Activated naive CD8-positive, alpha-beta T cell (primary cell): ENCODE measurements around the gene SOCS6.

Experiments
- H3K27ac Mint-ChIP-seq: one replicate; pipeline ENCODE4 v1.8.0; 2021; ENCODE audit warnings: mixed read lengths
- H3K27me3 Mint-ChIP-seq: one replicate; pipeline ENCODE4 v1.8.0; 2021; ENCODE audit warnings: mixed read lengths
- H3K36me3 Mint-ChIP-seq: one replicate; pipeline ENCODE4 v1.8.0; 2021; ENCODE audit warnings: mixed read lengths
- H3K4me1 Mint-ChIP-seq: one replicate; pipeline ENCODE4 v1.8.0; 2021; ENCODE audit warnings: low read depth, mixed read lengths
- H3K4me3 Mint-ChIP-seq: one replicate; pipeline ENCODE4 v1.8.0; 2021; ENCODE audit warnings: mild to moderate bottlenecking, mixed read lengths
- H3K9me3 Mint-ChIP-seq: one replicate; pipeline ENCODE4 v1.8.0; 2021; ENCODE audit warnings: low read depth, mixed read lengths

SOCS6 gene

DNA sequence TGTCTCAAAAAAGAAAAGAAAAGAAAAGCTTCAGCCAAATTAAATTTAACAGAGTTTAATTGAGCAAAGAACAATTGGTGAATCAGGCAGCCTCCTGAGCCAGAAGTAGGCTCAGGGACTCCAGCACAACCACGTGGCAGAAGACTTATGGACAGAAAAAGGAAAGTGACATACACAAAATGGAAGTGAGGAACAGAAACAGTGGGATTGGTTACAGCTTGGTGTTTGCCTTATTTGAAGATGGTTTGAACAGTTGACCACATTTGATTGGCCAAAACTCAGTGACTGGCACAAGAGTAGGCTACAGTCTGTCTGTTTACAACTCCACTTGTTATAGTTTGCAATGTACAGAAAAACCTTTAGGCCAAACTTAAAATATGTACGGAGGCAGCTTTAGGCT is 83.1 kb downstream of the SOCS6 start:
- Mint-ChIP-seq H3K27ac (no peak overlapping the region), H3K4me3 (no peak overlapping the region), H3K36me3 (no peaks in the 10 kb centered on the region), H3K4me1 (no peaks in the 10 kb centered on the region), H3K9me3 (no peaks in the 10 kb centered on the region), H3K27me3 (peaks cover 11% of the 10 kb centered on the region)

- H3K4me1 Mint-ChIP-seq = no peaks in the 10 kb centered on the region
- H3K27me3 Mint-ChIP-seq = peaks cover 11% of the 10 kb centered on the region
- no peak overlapping the region for H3K27ac Mint-ChIP-seq
- no peaks in the 10 kb centered on the region for H3K36me3 Mint-ChIP-seq
- H3K4me3 Mint-ChIP-seq = no peak overlapping the region
- no peaks in the 10 kb centered on the region for H3K9me3 Mint-ChIP-seq
Measured at GRCh38 chr18:70372450-70373041, 83.7 kb downstream of the SOCS6 start.

GRCh38 chr18:70373042-70373519 is 84.2 kb downstream of the SOCS6 start:
- Mint-ChIP-seq H3K36me3 (no peaks in the 10 kb centered on the region), H3K4me1 (no peaks in the 10 kb centered on the region), H3K27ac (no peak overlapping the region), H3K9me3 (no peaks in the 10 kb centered on the region), H3K4me3 (no peak overlapping the region), H3K27me3 (peaks cover 7% of the 10 kb centered on the region)

DNA sequence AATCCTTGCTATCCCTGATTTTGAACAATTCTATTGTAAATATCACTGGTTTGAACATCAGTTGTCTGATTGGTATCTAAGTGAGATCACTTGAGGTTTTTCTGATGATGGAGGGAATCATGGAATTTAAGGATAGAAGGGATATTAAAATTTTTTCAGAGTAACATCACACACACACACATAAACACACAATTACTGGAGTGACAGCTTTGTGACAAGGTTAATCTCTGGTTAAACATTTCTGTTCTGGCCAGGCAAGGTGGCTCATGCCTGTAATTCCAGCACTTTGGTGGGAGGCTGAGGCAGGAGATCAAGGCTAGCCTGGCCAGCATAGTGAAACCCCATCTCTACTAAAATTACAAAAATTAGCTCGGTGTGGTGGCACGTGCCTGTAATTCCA is 85.3 kb downstream of the SOCS6 start:
- H3K36me3 Mint-ChIP-seq = no peaks in the 10 kb centered on the region
- no peak overlapping the region for H3K27ac Mint-ChIP-seq
- H3K4me1 Mint-ChIP-seq = no peaks in the 10 kb centered on the region
- H3K9me3 Mint-ChIP-seq = no peaks in the 10 kb centered on the region
- no peak overlapping the region for H3K4me3 Mint-ChIP-seq
- H3K27me3 Mint-ChIP-seq = peaks cover 4% of the 10 kb centered on the region

- peaks cover under 1% of the 10 kb centered on the region for H3K27me3 Mint-ChIP-seq
- no peak overlapping the region for H3K4me3 Mint-ChIP-seq
- no peaks in the 10 kb centered on the region for H3K9me3 Mint-ChIP-seq
- no peaks in the 10 kb centered on the region for H3K4me1 Mint-ChIP-seq
- H3K36me3 Mint-ChIP-seq = no peaks in the 10 kb centered on the region
- no peak overlapping the region for H3K27ac Mint-ChIP-seq
Measured at GRCh38 chr18:70376137-70376913, 87.5 kb downstream of the SOCS6 start.

DNA sequence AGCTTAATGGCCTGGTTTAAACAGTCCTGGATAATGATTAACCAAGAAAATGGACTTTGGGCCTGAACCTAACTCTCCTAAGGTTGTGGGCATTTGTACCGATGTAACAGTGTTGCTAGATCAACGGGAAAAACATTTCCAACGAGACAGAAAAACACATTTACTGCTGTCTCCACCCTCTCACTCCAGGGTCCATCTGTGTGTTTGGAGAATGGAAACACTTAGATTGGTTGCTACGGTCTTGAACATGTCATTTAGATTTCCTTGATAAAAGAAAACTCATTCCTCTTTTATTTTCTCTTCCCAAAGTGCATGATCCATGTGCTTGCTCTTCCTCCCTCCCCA is 88.0 kb downstream of the SOCS6 start:
- H3K27me3 Mint-ChIP-seq = no peaks in the 10 kb centered on the region
- no peaks in the 10 kb centered on the region for H3K9me3 Mint-ChIP-seq
- H3K4me3 Mint-ChIP-seq = no peak overlapping the region
- no peaks in the 10 kb centered on the region for H3K4me1 Mint-ChIP-seq
- no peak overlapping the region for H3K27ac Mint-ChIP-seq
- H3K36me3 Mint-ChIP-seq = no peaks in the 10 kb centered on the region

DNA sequence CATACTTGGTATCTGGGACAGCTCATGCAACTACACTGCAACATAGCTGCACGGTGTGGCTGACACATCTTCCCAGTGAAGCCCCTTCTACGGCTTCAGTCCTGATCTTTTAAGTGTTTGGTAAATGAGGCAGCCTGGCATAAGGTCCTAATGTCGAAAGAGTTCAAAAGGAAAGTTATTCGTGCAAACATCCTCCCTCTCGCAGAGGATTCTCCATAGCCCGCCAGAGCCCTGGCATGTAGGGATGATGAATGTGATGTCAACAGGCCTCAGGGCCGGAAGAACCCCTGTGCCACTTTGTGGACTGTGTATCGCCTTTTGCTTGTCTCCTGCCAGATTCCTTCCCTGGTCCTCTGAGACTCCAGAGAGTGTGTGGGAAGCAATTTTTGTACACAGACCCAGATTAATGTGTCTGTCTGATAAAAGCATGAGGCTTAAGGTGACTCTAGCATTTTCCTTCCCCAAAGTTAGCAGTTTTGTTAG is 88.5 kb downstream of the SOCS6 start:
- Mint-ChIP-seq H3K27me3 (no peaks in the 10 kb centered on the region), H3K9me3 (no peaks in the 10 kb centered on the region), H3K4me1 (no peaks in the 10 kb centered on the region), H3K27ac (no peak overlapping the region), H3K36me3 (no peaks in the 10 kb centered on the region), H3K4me3 (no peak overlapping the region)

- no peaks in the 10 kb centered on the region for H3K36me3 Mint-ChIP-seq
- H3K4me3 Mint-ChIP-seq = no peak overlapping the region
- H3K9me3 Mint-ChIP-seq = no peaks in the 10 kb centered on the region
- H3K27me3 Mint-ChIP-seq = no peaks in the 10 kb centered on the region
- no peak overlapping the region for H3K27ac Mint-ChIP-seq
- H3K4me1 Mint-ChIP-seq = no peaks in the 10 kb centered on the region
Measured at GRCh38 chr18:70377857-70378701, 89.2 kb downstream of the SOCS6 start.
